HG02943 (cell line): Measurements from ENCODE around the gene TBCA.
A peak's percentile ranks its signal among the peaks of the same experiment; 100 is the strongest.
"Not testable (repeated sequence)": the region's sequence is repeated elsewhere in the genome, so short reads cannot be mapped to it uniquely, and the experiment has no call there.

ENCODE experiments used
- ATAC-seq: cut with Tn5 transposase; IDR thresholded peaks from one replicate; pipeline ENCODE4 v1.9.1; 2021; ENCODE audit warnings: mild to moderate bottlenecking, low read depth, moderate library complexity; ENCODE audit not compliant: unreplicated experiment

Gene TBCA

DNA sequence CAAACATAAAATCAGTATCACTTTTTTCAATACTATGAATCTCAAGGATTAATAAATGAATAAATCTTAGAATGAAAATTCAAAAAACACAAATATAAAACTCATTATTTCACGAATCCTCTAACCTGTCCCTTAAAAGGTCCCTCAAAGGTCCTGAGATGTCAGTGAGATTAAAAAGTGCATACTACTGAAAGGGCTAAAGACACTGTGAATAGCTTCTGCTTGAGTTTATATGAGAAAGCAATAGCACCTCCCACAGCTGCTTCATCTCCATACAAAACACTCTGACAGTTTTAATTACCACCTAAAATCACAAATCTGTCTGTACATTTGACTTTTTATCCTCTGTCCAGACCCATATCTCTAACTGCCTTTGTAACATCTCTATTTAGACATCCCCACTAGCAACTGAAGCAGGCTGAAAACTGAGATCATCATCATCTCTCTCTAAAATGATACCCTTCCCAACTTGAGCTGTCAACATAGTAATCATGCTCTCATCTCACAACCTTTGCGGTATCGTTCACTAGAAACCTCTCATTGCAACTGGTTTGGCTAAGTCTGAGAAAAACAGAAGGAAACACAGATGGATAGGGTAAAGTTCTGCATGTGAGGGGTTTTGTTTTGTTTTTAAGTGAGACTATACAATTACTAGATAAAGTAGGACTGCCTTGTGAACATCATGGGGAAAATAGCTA is 56.3 kb downstream of the TBCA start:
- no peak for ATAC-seq

DNA sequence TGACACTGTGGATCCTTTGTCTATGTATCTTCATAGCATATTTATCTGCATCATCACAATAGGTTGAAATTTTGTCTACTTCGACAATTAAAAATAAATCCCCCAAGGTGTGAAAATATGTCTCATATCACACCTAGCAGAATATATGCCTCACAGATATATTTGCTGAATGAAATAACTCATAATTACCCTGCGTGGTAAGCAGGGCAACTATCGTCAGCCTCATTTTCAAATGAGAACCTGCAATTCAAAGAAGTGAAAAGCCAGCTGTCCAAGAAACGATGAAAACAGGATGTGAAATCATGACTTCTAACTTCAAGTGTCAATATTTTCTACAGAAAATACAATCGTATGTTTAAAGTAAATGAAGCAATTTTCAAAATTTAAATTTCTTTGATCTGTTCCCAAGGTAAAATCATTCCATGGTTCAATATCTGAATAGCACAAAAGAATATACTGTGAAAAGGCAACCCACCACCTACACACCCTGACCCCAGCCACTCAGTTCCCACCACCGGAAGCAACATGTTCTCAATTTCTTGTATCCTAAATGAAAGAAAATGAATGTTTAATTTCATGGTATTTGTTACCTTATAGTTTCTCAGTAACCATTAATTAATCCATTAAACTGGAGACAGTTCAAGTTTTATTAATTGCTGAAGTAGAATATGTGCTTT is 57.1 kb downstream of the TBCA start:
- peak; percentile 71 for ATAC-seq

DNA sequence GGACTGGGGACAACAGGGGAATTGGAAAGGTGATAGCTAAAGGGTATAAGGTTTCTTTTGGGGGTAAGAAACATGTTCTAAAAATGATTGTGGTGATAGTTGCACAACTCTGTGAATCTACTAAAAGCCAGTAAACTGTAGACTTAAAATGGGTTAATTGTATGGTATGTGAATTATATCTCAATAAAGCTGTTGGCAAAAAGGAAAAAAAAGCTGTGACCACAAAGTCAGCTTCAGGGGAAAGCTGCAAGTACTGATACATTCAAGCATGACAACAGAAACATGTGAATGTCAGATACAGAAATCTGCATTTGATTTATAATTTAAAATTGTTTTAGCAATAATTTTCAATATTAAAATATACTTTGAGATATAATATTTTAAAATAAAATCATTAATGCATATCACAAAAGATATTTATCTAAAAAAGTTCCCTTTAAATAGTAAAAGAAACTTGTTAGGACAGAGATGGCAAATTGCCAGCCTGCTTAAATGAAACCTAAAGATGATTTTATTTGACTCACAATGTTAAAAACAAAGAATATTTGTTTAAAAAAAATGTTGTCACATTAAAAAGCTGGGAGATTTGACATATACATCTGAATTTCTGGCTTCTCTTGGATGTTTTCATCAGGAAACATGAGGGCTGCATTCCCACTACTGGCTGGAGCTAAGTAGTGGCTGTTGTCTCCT is 66.0 kb downstream of the TBCA start:
- ATAC-seq: no peak

DNA sequence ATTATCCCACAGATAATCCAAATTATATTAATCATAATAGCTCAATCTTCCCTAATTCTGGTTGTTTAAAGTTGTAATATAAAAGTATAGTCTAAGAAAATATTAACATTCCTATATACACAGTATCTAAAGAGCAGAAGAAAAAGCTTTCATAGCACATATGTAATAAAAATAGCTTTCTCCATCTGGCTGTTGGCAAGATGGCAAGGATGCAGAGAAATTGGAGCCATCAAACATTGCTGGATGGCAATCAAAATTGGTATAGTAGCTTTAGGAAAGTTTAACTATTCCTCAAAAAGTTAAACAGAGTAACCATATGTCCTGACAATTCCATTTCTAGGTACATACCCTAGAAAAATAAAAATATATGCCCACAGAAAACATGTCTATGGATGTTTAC is 66.8 kb downstream of the TBCA start:
- no peak for ATAC-seq

DNA sequence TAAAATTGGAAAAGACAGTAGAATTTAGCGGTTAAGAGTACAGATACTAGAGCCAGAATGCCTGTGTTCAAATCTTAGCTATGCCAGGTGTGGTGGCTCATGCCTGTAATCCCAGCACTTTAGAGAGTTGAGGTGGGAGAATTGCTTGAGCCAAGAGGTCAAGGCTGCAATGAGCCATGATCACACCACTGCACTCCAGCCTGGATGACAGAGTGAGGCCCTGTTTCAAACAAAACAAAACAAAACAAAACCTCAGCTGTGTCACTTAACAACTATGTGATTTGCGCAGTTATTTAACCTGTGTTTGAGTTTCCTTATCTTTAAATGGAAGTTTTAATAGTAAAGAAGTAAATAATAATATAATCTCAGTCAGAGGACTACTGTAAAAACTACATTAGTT is 68.3 kb downstream of the TBCA start:
- no peak for ATAC-seq

DNA sequence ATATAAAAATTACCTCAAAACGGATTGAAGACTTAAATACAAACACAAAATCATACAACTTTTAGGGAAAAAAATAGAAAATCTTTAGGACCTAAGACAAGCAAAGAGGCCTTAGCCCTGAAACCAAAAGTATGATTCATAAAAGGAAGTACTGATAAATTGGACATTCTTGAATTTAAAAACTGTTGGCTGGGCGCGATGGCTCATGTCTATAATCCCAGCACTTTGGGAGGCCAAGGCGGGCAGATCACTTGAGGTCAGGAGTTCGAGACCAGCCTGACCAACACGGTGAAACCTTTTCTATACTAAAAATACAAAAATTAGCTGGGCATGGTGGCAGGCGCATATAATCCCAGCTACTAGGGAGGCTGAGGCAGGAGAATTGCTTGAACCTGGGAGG is 76.6 kb downstream of the TBCA start:
- not testable (repeated sequence) for ATAC-seq

DNA sequence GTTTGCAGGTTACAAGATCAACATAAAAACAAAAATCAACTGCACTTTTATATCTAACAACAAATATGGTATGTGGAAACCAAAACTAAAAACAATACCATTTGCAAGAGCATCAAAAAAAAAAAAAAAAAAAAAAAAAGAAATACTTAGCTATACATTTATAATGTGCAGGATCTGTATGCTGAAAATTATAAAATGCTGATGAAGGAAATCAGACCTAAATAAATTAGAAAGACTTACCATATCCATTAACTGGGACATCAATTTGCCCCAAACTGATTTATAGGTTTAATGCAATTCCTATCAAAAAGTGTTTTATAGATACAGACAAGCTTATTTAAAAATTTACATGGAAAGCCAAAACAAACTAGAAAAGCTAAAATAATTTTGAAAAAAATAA is 77.2 kb downstream of the TBCA start:
- ATAC-seq: no peak

DNA sequence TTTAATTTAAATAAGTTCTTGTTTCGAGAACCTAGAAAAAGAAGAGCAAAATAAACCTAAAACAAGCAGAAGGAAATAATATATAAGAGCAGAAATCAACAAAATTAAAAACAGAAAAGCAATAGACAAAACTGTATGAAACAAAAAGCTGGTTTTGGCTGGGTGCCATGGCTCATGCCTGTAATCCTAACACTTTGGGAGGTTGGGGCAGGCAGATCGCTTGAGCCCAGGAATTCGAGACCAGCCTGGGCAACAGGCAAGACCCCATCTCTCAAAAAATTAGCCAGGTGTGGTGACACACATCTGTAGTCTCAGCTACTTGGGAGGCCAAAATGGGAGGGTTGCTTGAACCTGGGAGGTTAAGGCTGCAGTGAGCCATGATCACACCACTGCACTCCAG is 78.4 kb downstream of the TBCA start:
- ATAC-seq: no peak

DNA sequence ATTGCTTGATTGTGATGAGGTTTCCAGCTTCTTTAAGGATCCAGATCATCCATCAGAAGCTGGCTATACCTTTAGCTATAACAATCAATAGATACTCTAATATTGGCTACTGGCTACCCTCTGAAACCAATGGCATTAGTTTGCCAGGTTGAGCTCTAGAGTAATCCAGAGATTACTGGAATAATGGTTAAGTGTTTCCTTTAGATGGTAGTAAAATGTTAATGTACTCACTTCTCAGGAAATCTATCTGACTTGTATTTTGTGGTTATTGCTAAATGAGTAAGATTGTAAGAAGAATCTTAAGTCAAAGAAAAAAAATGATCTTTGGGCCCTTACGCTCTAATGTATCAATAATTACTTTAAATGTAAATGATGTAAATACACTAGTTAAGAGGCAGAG is 80.0 kb downstream of the TBCA start:
- no peak for ATAC-seq

DNA sequence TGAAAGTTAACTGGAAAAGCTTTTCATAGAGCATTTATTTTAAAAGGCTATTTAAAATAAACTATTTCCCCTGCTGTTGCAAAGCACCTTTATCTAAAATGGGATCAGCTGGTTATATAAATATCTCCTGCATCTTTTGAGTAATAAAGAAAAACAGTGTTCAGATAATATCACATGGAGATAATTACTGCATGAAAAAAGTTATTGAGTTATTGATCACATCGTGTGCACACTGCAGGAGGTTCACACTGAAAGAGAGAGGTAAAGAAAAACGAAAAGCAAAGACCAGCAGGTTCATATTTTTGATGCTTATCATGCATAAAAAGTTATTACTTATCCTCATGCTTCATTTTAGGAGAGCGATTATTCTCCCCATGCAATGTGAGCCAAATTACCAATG is 82.2 kb downstream of the TBCA start:
- ATAC-seq: no peak

DNA sequence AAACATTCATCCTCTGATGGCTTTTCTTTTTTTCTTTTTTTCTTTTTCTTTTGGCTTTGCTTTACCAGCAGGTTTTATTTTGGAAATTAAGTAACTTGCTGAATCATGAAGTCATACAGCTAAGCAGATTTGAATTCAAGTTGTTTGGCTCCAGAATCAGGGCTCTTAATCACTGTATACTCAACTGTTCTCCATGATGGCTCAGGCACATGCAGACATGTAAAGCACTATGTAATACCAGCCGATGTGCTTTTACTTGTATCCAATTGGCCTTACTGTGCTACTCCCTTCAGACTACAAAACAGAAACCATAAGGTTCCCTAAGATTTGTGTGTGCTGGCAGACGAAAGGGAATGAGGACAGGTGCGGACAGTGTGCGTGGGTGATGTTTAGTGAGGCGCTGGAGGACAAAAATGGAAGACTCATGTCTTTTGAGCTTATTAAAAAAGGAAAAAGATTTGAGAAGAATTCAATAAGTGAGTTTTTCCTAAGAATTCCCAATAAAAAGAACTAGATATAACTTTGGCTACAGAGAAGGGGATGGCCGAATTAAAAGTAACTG is 92.9 kb downstream of the TBCA start:
- no peak for ATAC-seq

DNA sequence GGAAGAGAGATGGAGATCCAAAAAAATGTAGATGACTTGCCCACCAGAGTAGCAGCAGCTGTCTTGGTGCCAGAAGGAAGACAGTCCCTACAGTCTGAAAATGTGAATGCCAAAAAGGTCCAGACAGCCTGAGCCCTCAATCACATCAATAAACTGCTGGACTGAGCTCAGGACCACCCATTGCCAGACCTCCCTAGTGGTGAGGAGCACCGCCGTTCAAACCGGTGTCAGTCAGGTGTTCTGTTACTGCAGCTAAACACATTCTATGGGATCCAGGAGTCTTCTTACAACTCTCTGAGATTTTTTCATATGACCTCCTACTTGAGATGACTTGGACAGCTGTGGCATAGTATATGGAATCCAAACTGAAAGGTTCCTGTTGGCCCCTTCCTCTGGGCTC is 105.6 kb downstream of the TBCA start:
- ATAC-seq: no peak

DNA sequence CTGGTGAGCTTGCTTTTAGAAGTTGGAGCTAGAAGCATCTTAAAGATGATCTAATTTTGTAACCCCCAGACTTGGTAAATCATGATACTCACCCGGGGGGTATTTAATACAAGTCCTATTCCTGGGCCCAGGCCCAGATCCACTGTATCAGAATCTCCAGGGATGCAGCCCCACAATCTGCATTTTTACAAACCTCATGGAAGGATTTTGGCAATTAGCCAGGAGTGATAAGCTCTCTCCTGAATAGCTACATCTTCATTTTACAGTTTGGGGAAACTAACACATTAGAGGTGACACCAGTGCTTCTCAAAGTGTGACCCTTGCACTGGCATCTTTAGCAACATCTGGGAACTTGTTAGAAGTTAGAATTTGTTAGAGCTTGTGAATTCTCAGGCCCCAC is 106.5 kb downstream of the TBCA start:
- ATAC-seq: no peak

DNA sequence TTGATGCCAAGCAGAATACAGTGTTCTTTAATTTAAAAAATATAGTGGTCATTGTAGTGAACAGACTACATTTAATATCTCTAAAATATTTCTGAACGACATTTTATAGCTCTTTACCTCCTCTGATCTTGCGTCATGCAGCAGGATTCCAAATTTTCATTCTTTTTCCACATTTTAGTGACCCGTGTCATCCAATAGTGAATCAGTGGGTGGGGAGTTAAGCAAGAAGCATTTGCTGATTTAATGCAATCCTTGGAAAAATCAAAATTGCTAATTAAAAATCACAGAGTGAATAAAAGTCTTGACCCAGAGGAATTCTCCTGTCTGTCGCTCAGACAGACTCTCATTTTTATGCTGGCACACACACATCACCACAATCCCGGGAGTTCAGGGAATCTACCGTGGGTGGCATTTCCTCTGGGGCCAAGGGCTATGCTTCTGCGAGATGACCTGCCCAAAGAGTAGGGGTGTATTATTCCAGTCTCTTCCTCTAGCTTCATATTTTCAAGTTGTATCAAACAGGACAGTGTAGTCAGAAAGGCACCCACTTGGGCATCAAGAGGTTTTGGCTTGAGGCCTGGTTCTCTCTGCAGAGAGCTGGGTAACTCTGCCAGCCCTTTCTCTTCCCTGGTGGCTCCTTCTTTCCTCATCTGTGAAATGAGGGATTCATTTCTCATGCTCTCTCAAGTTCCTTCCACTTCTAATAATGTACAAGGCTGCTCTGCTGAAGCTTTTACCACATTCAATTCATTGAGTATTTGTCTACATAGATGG is 112.9 kb downstream of the TBCA start:
- ATAC-seq: no peak

DNA sequence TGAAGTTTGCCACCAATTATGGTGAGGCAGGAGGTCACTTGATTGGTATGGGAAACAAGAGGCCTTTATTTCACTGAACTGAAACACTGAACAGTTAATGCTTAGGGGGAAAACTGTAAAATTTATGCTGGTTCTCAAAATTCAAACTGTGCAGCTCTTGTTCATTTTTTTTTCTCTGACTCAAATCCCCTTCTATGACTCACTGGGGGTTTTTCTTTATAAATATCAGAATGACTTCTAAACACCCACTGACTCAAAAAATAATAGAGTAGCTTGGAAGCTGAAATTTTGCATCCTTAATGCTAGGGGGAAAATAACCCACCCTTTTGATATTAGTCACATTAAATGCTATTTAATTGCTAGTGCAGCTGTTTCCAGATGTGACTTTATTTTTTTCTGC is 113.5 kb downstream of the TBCA start:
- no peak for ATAC-seq

DNA sequence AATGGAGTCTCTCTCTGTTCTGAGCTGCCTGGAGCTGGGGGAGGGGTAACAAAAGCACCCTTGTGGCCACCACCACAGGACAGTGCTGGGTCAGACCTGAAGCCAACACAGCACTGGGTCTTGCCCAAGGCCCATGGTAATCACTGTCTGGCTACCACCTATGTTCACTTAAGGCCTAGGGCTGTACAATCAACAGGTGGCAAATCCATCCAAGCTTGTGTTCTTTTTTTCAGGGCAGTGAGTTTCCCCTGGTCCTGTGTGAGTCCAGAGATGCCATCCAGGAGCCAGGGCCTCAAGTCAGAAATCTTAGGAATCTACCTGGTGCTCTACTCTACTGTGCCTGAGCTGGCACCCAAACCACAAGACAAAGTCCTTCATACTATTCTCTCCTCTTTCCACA is 117.5 kb downstream of the TBCA start:
- ATAC-seq: no peak

DNA sequence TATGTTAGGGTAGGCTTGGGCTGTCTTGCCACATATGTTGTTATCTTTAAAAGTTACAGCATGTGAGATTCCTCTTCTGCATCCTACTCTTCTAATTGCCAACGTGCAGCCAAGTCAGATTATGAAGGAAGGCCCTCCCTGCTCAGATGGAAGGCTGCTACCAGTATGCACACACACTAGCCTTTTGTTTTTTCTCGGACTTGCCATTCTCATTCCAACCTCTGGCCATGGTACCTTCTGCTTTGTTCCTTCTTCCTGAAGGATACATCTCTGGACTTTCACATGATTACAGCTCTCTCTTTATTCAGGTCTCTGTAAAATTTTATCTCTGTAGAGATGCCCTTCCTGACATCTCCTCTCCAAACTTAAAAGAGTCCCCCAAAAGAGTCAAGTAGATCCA is 124.8 kb downstream of the TBCA start:
- ATAC-seq: no peak

DNA sequence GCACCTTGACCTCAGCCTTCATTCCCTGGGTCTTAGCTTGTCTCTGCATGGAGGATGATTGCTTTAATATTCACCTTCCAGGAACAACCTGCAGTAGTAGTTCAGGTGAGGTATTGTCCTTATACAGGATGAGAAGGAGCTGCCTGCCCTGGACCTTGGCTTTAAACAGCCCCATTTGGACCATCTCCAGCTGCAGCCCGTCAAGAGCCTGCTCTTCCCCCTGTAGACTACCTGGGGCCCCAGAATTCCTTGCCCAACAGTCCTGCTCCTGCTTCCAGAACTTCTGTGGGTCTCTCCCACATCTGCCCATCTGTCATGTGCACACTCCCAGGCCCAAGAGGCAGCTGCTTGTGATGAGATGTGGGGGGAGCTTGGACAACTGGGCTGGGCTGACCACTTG is 125.5 kb downstream of the TBCA start:
- ATAC-seq: no peak

DNA sequence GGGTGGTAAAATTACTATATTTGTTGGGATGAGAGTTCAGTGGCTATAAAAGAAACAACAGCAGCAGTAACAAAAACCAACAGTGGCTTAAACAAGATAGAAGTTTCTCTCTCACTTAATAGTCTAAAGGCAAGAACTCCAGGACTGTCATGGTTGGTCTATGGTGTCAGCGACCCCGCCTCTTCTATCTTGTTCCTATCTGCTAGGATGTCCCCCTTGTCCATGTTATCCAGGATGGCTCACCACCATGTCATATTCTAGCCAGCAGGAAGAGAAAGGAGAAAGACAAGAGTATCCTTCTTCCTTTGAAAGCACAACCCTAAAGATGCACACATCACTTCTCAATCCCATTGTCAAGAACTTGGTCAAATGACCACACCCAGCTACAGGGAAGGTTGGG is 126.4 kb downstream of the TBCA start:
- no peak for ATAC-seq

DNA sequence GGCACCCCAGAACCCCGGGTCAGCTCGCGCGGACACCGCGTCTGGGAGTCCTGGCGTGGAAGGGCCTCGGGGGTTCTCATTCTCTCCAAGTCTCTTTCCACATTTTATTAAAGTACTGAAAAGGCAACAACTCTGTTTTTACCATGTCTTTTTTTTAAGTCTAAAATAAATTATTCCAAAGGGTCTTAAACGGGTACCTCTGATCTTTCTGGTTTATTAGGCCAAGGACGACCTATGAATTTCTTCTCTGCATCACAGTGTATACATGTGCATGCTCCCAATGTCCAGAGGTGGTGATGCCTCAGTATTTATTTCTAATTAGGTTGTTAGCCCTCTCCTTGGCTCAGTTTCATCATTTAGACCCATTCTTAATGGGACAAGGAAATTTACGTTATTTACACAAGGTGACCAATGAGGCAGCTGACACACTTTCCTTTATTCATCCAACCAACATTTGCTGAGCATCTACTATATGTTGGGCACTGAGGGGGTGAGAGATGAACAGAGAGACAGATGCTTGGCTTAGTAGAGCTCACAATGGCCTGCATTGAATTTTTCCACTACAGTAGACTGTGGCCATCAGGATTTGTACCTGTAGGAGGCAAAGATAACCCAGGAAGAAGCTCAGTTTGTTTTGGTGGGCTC is 130.0 kb downstream of the TBCA start:
- ATAC-seq: no peak
